HEK293 (cell line): ENCODE measurements around the gene PRKAG2.

Experiments used
- MZF1 ChIP-seq: fragments of 450-650 bp; formaldehyde crosslinking; IDR thresholded peaks from 2 replicates; pipeline ENCODE4 v1.5.1; 2017; ENCODE audit warnings: missing biosample characterization, missing genetic modification characterization, borderline replicate concordance
- OSR2 ChIP-seq: fragments of 450-650 bp; formaldehyde crosslinking; IDR thresholded peaks from 2 replicates; pipeline ENCODE4 v1.5.1; 2016; ENCODE audit warnings: missing biosample characterization, missing genetic modification characterization
- TCF7L2 ChIP-seq: IDR thresholded peaks from 2 replicates; pipeline ENCODE4 v1.6.1; 2011; ENCODE audit warnings: low read depth, mild to moderate bottlenecking, inconsistent platforms, low read length, moderate library complexity, borderline replicate concordance
- ZNF214 ChIP-seq: fragments of 450-650 bp; formaldehyde crosslinking; IDR thresholded peaks from 2 replicates; pipeline ENCODE4 v1.5.1; 2017; ENCODE audit warnings: missing biosample characterization, mild to moderate bottlenecking, missing genetic modification characterization, borderline replicate concordance
- ZNF544 ChIP-seq: fragments of 450-650 bp; formaldehyde crosslinking; IDR thresholded peaks from 2 replicates; pipeline ENCODE4 v1.5.0; 2017; ENCODE audit warnings: missing biosample characterization, missing genetic modification characterization
- ZNF776 ChIP-seq: fragments of 450-650 bp; formaldehyde crosslinking; IDR thresholded peaks from 2 replicates; pipeline ENCODE4 v1.5.0; 2017; ENCODE audit warnings: missing biosample characterization, missing genetic modification characterization, borderline replicate concordance
- ZNF791 ChIP-seq: fragments of 450-650 bp; formaldehyde crosslinking; IDR thresholded peaks from 2 replicates; pipeline ENCODE4 v1.5.1; 2016; ENCODE audit warnings: missing biosample characterization, missing genetic modification characterization
- TF ChIP-seq, protein P1 (sequence below): fragments of 450-650 bp; formaldehyde crosslinking; IDR thresholded peaks from 2 replicates; pipeline ENCODE4 v1.5.1; 2016; ENCODE audit warnings: missing biosample characterization, missing genetic modification characterization
- TF ChIP-seq, protein P2 (sequence below): fragments of 450-650 bp; formaldehyde crosslinking; IDR thresholded peaks from 2 replicates; pipeline ENCODE4 v1.5.1; 2016; ENCODE audit warnings: missing biosample characterization, missing genetic modification characterization

DNA sequence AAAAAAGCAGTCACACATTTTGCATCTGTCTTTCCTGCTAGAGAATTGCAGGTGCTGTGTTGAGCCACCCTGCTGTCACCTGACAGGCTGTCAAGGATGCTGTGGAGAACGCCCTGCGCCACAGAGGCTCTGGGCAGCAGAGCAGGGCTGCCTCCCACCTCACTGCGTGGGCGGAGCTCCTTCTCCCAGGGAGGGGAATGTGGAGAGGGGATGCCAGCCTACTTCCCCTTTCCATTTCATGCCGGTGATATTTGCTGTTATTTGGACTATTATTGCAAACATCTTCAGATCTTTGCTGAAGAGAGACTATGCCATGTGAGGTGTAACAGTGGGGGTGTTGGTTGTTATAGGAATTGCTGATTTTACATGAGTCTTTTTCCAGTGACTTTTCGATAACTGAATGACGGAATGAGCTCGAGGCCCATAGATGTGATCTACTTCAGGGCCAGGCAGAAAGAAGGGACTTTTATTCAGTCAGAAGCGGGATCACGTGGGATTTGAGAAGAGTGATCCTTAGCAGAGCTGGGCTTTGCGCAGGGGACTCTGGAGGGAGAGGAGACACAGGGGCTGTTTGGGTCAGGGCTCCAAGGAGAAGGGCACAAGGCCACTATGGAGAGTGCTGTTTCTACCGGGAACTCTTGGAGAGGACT, 13.6 kb upstream of the PRKAG2 start:
- no peak for TF ChIP-seq ZNF791 (tag by site-specific recombination)
- TF ChIP-seq, protein P1, sequence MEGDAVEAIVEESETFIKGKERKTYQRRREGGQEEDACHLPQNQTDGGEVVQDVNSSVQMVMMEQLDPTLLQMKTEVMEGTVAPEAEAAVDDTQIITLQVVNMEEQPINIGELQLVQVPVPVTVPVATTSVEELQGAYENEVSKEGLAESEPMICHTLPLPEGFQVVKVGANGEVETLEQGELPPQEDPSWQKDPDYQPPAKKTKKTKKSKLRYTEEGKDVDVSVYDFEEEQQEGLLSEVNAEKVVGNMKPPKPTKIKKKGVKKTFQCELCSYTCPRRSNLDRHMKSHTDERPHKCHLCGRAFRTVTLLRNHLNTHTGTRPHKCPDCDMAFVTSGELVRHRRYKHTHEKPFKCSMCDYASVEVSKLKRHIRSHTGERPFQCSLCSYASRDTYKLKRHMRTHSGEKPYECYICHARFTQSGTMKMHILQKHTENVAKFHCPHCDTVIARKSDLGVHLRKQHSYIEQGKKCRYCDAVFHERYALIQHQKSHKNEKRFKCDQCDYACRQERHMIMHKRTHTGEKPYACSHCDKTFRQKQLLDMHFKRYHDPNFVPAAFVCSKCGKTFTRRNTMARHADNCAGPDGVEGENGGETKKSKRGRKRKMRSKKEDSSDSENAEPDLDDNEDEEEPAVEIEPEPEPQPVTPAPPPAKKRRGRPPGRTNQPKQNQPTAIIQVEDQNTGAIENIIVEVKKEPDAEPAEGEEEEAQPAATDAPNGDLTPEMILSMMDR: no peak
- TF ChIP-seq ZNF544: no peak
- TF ChIP-seq, protein P2, sequence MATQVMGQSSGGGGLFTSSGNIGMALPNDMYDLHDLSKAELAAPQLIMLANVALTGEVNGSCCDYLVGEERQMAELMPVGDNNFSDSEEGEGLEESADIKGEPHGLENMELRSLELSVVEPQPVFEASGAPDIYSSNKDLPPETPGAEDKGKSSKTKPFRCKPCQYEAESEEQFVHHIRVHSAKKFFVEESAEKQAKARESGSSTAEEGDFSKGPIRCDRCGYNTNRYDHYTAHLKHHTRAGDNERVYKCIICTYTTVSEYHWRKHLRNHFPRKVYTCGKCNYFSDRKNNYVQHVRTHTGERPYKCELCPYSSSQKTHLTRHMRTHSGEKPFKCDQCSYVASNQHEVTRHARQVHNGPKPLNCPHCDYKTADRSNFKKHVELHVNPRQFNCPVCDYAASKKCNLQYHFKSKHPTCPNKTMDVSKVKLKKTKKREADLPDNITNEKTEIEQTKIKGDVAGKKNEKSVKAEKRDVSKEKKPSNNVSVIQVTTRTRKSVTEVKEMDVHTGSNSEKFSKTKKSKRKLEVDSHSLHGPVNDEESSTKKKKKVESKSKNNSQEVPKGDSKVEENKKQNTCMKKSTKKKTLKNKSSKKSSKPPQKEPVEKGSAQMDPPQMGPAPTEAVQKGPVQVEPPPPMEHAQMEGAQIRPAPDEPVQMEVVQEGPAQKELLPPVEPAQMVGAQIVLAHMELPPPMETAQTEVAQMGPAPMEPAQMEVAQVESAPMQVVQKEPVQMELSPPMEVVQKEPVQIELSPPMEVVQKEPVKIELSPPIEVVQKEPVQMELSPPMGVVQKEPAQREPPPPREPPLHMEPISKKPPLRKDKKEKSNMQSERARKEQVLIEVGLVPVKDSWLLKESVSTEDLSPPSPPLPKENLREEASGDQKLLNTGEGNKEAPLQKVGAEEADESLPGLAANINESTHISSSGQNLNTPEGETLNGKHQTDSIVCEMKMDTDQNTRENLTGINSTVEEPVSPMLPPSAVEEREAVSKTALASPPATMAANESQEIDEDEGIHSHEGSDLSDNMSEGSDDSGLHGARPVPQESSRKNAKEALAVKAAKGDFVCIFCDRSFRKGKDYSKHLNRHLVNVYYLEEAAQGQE (tag by site-specific recombination): no peak
- no peak for TF ChIP-seq OSR2 (tag by site-specific recombination)
- TF ChIP-seq MZF1 (tag by site-specific recombination): no peak
- TF ChIP-seq ZNF214: no peak
- TF ChIP-seq ZNF776: no peak
- no peak for TF ChIP-seq TCF7L2
